ENCODE results near the gene GMDS.

GRCh38 chr6:1870251-1870650 is 375.2 kb downstream of the GMDS start:
- TF ChIP-seq CTCF (optimal IDR thresholded peaks at IDR 0.05 in 1 of 3, IDR thresholded peaks at IDR 0.05 in 1 of 3, conservative IDR thresholded peaks at IDR 0.05 in 1 of 3; ENCODE audit: extremely low read depth in 1 of 3, insufficient read depth in 2 of 3, low read length in 3 of 3) (no peak), EZH2 (IDR thresholded peaks at IDR 0.05; ENCODE audit: low read length) (no peak)

All from keratinocyte (primary cell).